SHP77 (cell line): ENCODE data around the gene SNX21.
"Not testable (repeated sequence)": the region's sequence is repeated elsewhere in the genome, so short reads cannot be mapped to it uniquely, and the experiment has no call there.

ENCODE experiments used
- DNase-seq, 2 experiments: peaks; one replicate each; lab custom pipeline; 2025; lab: John Stamatoyannopoulos, UW

SNX21 gene

GRCh38 chr20:45823949-45824835, 9.4 kb upstream of the SNX21 start:
- peak in 1 of 2 experiments; percentile 43 for DNase-seq

- DNase-seq: no peak
Measured at GRCh38 chr20:45826381-45827019, 7.1 kb upstream of the SNX21 start.

- DNase-seq: no peak
Measured at GRCh38 chr20:45827030-45827652, 6.5 kb upstream of the SNX21 start, which contains the start of gene TNNC2. Gene TNNC2, minus strand, starts transcription at chr20:45827312. Its CDS starts 64 bp downstream, at chr20:45827248.

GRCh38 chr20:45827712-45828111, 5.9 kb upstream of the SNX21 start:
- no peak for DNase-seq

GRCh38 chr20:45828589-45828988, 5.0 kb upstream of the SNX21 start:
- no peak for DNase-seq

GRCh38 chr20:45829673-45830106, 3.9 kb upstream of the SNX21 start:
- DNase-seq: not testable (repeated sequence)

GRCh38 chr20:45832619-45833018, 980 bp upstream of the SNX21 start:
- no peak for DNase-seq

GRCh38 chr20:45833883-45834796, 541 bp downstream of the SNX21 start:
- peak in 1 of 2 experiments; percentile 18 for DNase-seq

- DNase-seq: no peak
Measured at GRCh38 chr20:45834797-45835161, 1.2 kb downstream of the SNX21 start.

GRCh38 chr20:45835329-45835765, 1.7 kb downstream of the SNX21 start:
- DNase-seq: no peak

- DNase-seq: no peak
Measured at GRCh38 chr20:45835825-45836224, 2.2 kb downstream of the SNX21 start.

GRCh38 chr20:45836841-45837240, 3.2 kb downstream of the SNX21 start:
- DNase-seq: no peak

- no peak for DNase-seq
Measured at GRCh38 chr20:45840700-45841198, 7.2 kb downstream of the SNX21 start.

GRCh38 chr20:45841407-45842129, 8.0 kb downstream of the SNX21 start:
- DNase-seq: no peak

- DNase-seq: no peak
Measured at GRCh38 chr20:45842169-45842812, 8.7 kb downstream of the SNX21 start.

- no peak for DNase-seq
Measured at GRCh38 chr20:45843506-45843905, 9.9 kb downstream of the SNX21 start.

GRCh38 chr20:45845452-45845851, 11.9 kb downstream of the SNX21 start:
- no peak for DNase-seq

- no peak for DNase-seq
Measured at GRCh38 chr20:45848421-45848820, 14.8 kb downstream of the SNX21 start.

GRCh38 chr20:45848969-45849582, 15.5 kb downstream of the SNX21 start:
- DNase-seq: no peak

GRCh38 chr20:45850238-45850637, 16.6 kb downstream of the SNX21 start:
- DNase-seq: no peak
